Heart left ventricle (tissue), 13 donors: ENCODE data around the gene TRIM32.

Experiments
- CTCF ChIP-seq, 12 donors: fragments of 200-600 bp; sonication (generic) in 4 of 12; IDR thresholded peaks; one replicate each; pipeline versions ENCODE4 v1.5.0 to v1.8.0; 2018 to 2022; ENCODE audit warnings: antibody characterized with exemption in 12 of 12, mild to moderate bottlenecking in 5 of 12
- POLR2A ChIP-seq, 2 donors: fragments of 450-650 bp; IDR thresholded peaks; one replicate each; pipeline ENCODE4 v1.6.1; 2017; ENCODE audit warnings: antibody characterized with exemption in 2 of 2, mild to moderate bottlenecking in 2 of 2, moderate library complexity in 2 of 2
- donor health status: ischemic (EF 13 %, LVEDD 7.1; RV severe dilation, severe dysfunction).
- donor health status: DM: no; HTN: yes; CAD: no.
- donor health status: DM: no; HTN: no; CAD: no.
- donor health status: ischemic (EF 25% LVEDD 6.9; RV normal size, moderate dysfunction).
- donor health status: ischemic (EF 25% LVEDD 5.7; RV mildly dilated, moderate dysfunction).
- donor health status: ischemic (EF 35%, LVEDD 5.7; RV mildly dilated, moderate dysfunction).
- donor health status: nonischemic (EF 11% LVEDD 7.7; RV severe dilation, severe dysfunction).
- donor health status: DM: yes; HTN: yes; CAD: no.
- donor health status: PGD.
- donor health status: ischemic (EF 29% LVEDD 5.4; RV normal size, mild dysfunction).
- donor health status: nonischemic (EF 23%, LVEDD 6.1; RV moderate dilation, normal function).

DNA sequence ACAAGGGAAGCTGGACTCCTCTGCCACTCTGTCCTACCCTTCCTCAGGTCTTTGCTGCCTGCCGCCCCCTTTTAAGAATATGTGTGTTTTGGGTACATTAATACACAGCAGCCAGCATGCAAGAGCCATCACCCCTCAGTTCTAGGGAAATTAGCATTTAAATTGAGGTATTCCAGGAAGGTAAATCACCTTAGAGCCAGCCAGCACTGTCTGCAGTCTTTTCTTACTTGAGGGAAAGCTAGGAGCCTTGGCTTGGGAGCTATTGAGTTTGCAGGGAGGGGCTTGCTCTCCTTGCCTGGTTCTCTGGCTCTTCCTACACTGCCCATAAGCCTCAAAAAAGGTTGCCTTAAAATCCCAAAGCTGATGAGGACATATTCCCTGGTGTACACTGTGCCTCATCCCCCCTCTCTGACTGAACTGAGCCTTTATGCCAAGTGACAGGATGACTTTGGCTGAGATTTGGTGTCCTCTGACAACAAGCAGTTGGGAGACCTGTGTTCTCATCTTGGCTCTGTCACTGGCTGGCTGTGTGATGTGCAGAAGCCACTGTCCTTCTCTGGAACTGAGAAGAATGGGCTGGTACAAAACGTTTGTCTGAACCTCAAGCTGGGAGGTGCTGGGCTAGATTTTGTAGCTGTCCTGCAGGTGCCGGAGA, 54.1 kb downstream of the TRIM32 start:
- TF ChIP-seq CTCF (IDR thresholded peaks at IDR 0.05), result no peak
- no peak for TF ChIP-seq POLR2A (IDR thresholded peaks at IDR 0.05)
